Muscle of leg (tissue), 11 donors: ENCODE results near the gene FLRT1. TPM values are rescaled to one million over a fixed set of nuclear protein-coding genes. Genes with fewer than 3 reads are reported as not detected.
A peak's percentile ranks its signal among the peaks of the same experiment; 100 is the strongest.

Experiments
- DNase-seq: peaks from one replicate; pipeline ENCODE4 v3.0.0; 2013
- H3K27ac ChIP-seq: one replicate; pipeline ENCODE4 v1.5.1; 2013; ENCODE audit warnings: mild to moderate bottlenecking, low read length, control low read depth
- H3K27me3 ChIP-seq: one replicate; pipeline ENCODE4 v1.6.1; 2013; ENCODE audit warnings: low read length; ENCODE audit not compliant: control insufficient read depth, insufficient read depth
- H3K36me3 ChIP-seq: one replicate; pipeline ENCODE4 v1.6.1; 2013; ENCODE audit warnings: low read length; ENCODE audit not compliant: control insufficient read depth, insufficient read depth
- H3K4me1 ChIP-seq: one replicate; pipeline ENCODE4 v1.6.1; 2013; ENCODE audit warnings: low read length; ENCODE audit not compliant: control insufficient read depth, insufficient read depth
- H3K4me3 ChIP-seq: one replicate; pipeline ENCODE4 v1.5.1; 2013; ENCODE audit warnings: low read length, control low read depth
- H3K9me3 ChIP-seq: replicated peaks from 2 replicates; pipeline ENCODE4 v1.6.1; 2013; ENCODE audit warnings: low read depth, low read length; ENCODE audit not compliant: control insufficient read depth
- WGBS: methylation state at CpG from one replicate; pipeline ENCODE4 v1.1.5; 2013; ENCODE audit warnings: missing lambda C conversion rate; ENCODE audit not compliant: insufficient coverage; 5-methylcytosine and 5-hydroxymethylcytosine counted together
- polyA plus RNA-seq, 8 donors: library from polyadenylated mRNA; unstranded; fragments of 120-200 nt; gene quantifications; one replicate each; pipeline versions ENCODE4 v1.2.1 to v1.2.3, GENCODE V29; 2013; ENCODE audit warnings: inconsistent platforms in 1 of 8, low replicate concordance in 1 of 8; ENCODE audit not compliant: insufficient read length in 8 of 8, insufficient read depth in 1 of 8
- total RNA-seq: library from RNA; stranded (reverse); fragments of 120-200 nt; gene quantifications from one replicate; pipeline ENCODE4 v1.2.4, GENCODE V29; 2013

Gene FLRT1
- total and polyA plus RNA-seq, 9 donors, result 1.2 to 6.2 (median 3.0) TPM

GRCh38 chr11:63998558-63999348 lies 37.0 kb upstream of the FLRT1 start:
- Histone ChIP-seq H3K27ac (no peak overlapping the region), H3K4me3 (no peak overlapping the region), H3K27me3 (peaks cover 7% of the 10 kb centered on the region), H3K36me3 (peaks cover 39% of the 10 kb centered on the region), H3K9me3 (no peaks in the 10 kb centered on the region), H3K4me1 (peaks cover 43% of the 10 kb centered on the region)
- 44% methylated on average over 54 of the region's 54 CpGs for WGBS
- no peak for DNase-seq

GRCh38 chr11:63999349-64000025 lies 36.2 kb upstream of the FLRT1 start:
- peak; percentile 62 for DNase-seq
- Histone ChIP-seq H3K27ac (no peak overlapping the region), H3K36me3 (peaks cover 35% of the 10 kb centered on the region), H3K4me1 (peaks cover 51% of the 10 kb centered on the region), H3K27me3 (peaks cover 7% of the 10 kb centered on the region), H3K4me3 (peak overlapping the region; percentile 9), H3K9me3 (no peaks in the 10 kb centered on the region)
- 10% methylated on average over 41 of the region's 59 CpGs for WGBS

- Histone ChIP-seq H3K36me3 (peaks cover 33% of the 10 kb centered on the region), H3K9me3 (no peaks in the 10 kb centered on the region), H3K4me3 (peak overlapping the region; percentile 24), H3K27me3 (peaks cover 7% of the 10 kb centered on the region), H3K27ac (no peak overlapping the region), H3K4me1 (peaks cover 51% of the 10 kb centered on the region)
- 2% methylated on average over 66 of the region's 67 CpGs for WGBS
- peak; percentile 89 for DNase-seq
These were observed 35.5 kb upstream of the FLRT1 start for GRCh38 chr11:64000026-64000739.

GRCh38 chr11:64000740-64001483 lies 34.8 kb upstream of the FLRT1 start:
- peaks cover 9% of the 10 kb centered on the region for H3K27me3 ChIP-seq
- peak overlapping the region; percentile 24 for H3K4me3 ChIP-seq
- peaks cover 54% of the 10 kb centered on the region for H3K4me1 ChIP-seq
- no peak for DNase-seq
- WGBS, result 12% methylated on average over 60 of the region's 60 CpGs
- no peak overlapping the region for H3K27ac ChIP-seq
- H3K9me3 ChIP-seq, result no peaks in the 10 kb centered on the region
- H3K36me3 ChIP-seq, result peaks cover 27% of the 10 kb centered on the region

- DNase-seq, result peak; percentile 91
- Histone ChIP-seq H3K9me3 (no peaks in the 10 kb centered on the region), H3K27me3 (peaks cover 12% of the 10 kb centered on the region), H3K4me1 (peaks cover 62% of the 10 kb centered on the region), H3K27ac (peak overlapping the region; percentile 77), H3K36me3 (peaks cover 18% of the 10 kb centered on the region), H3K4me3 (no peak overlapping the region)
- 13% methylated on average over 12 of the region's 23 CpGs for WGBS
These were observed 34.0 kb upstream of the FLRT1 start for GRCh38 chr11:64001484-64002420.

GRCh38 chr11:64003807-64004589 lies 31.7 kb upstream of the FLRT1 start:
- Histone ChIP-seq H3K9me3 (no peaks in the 10 kb centered on the region), H3K36me3 (no peaks in the 10 kb centered on the region), H3K4me1 (peaks cover 78% of the 10 kb centered on the region), H3K27me3 (peaks cover 22% of the 10 kb centered on the region), H3K27ac (peak overlapping the region; percentile 49), H3K4me3 (no peak overlapping the region)
- DNase-seq, result no peak
- 47% methylated on average over 15 of the region's 23 CpGs for WGBS

- Histone ChIP-seq H3K4me3 (no peak overlapping the region), H3K9me3 (no peaks in the 10 kb centered on the region), H3K27ac (no peak overlapping the region), H3K36me3 (no peaks in the 10 kb centered on the region), H3K4me1 (peaks cover 73% of the 10 kb centered on the region), H3K27me3 (peaks cover 22% of the 10 kb centered on the region)
- DNase-seq, result no peak
- 70% methylated on average over 2 of the region's 4 CpGs for WGBS
These were observed 31.1 kb upstream of the FLRT1 start for GRCh38 chr11:64004590-64004984.

- no peak for DNase-seq
- peaks cover 16% of the 10 kb centered on the region for H3K27me3 ChIP-seq
These were observed 30.0 kb upstream of the FLRT1 start for GRCh38 chr11:64005691-64006090.

More at GRCh38 chr11:64005691-64006090, 30.0 kb upstream of the FLRT1 start:
- WGBS, result 65% methylated on average over 4 of the region's 4 CpGs
- H3K27ac ChIP-seq, result no peak overlapping the region
- H3K4me3 ChIP-seq, result no peak overlapping the region
- peaks cover 64% of the 10 kb centered on the region for H3K4me1 ChIP-seq
- H3K36me3 ChIP-seq, result no peaks in the 10 kb centered on the region
- H3K9me3 ChIP-seq, result no peaks in the 10 kb centered on the region
